Measurements from ENCODE around the gene CKAP2L. TPM values are rescaled to one million over a fixed set of nuclear protein-coding genes. Genes with fewer than 3 reads are reported as not detected.

The CKAP2L gene
- total and polyA plus RNA-seq, 2 experiments from 2014 or later, result 16.2 to 30.2 TPM

DNA sequence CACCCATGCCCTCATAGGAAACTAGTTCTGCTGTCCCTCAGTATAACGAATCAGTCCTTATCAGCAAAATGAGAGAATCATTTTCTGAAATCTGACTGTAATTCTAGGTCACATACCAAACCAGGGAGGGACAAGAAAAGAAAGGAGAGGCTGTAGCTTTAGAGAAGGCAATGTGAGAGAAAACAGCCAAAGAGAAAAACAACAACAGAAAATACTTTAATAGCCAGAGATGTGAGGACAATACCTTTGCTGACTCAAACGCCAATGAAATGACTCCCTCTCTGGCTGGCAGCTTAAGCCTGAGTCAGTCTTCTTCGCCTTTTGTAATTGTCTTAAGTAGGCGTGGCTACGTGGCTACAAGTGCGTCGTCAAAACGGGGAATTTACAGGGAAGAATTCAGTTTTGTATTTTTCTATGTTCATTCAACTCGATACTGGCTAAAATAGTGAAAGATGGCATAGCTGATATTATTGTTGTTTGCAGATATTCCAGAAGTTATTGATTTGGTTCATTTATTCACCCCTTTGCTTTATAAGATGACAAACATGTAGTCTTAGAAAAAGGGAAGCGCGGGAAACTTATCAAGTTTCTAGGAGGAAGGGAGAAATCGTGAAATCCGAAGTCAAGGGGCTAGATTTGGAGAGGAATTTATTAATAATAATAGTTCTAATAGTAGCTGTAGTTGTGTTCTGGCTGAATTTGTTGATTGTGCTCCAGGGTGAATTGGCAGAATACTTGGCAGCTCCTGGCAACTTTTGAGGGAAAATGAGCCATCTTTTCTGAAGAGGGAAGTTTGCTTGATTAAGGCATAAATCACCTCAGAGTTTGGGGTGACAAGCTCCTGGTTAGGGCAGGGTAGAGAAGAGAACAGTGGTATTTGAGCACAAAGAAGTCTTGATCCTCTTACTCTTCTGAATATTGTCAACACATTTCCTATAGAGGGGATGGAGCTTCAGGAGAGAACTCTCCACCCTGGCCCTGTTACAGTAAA is 20.1 kb upstream of the CKAP2L start, which contains the start of gene IL1A:
IL1A (minus strand) TSS at position 295 of the 991 bp plus-strand sequence. CDS start 723 bp downstream, outside the sequence.
- Histone ChIP-seq H3K4me2 (peak within 1 kb of the TSS; percentile 35), H3K79me2 (replicated peaks; ENCODE audit: insufficient read depth) (no peaks in the 10 kb centered on the region), H3K27ac (ENCODE audit: low read depth) (no peak within 1 kb of the TSS), H2AFZ (peak within 1 kb of the TSS; percentile 43), H3K36me3 (ENCODE audit: insufficient read depth) (no peaks in the 10 kb centered on the region), H4K20me1 (replicated peaks; ENCODE audit: insufficient read depth) (no peaks in the 10 kb centered on the region), H3K27me3 (ENCODE audit: insufficient read depth) (no peaks in the 10 kb centered on the region), H3F3A (replicated peaks; ENCODE audit: low read depth) (no peaks in the 10 kb centered on the region), H3K4me1 (ENCODE audit: insufficient read depth) (peaks cover 22% of the 10 kb centered on the region), H3K4me3 (peak within 1 kb of the TSS; percentile 16; the same call in 1 of the 2 replicates), H3K9me2 (ENCODE audit: insufficient read depth) (peaks cover 16% of the 10 kb centered on the region)
- H3K9me3 Mint-ChIP-seq, result no peaks in the 10 kb centered on the region; the same call in 1 of the 3 replicates
- peaks cover 26% of the 10 kb centered on the region for H3K4me1 Mint-ChIP-seq
- TF ChIP-seq EZH2 (IDR thresholded peaks at IDR 0.05; ENCODE audit: low read depth, unreplicated experiment) (no peak), EZH2phosphoT487 (IDR thresholded peaks at IDR 0.05; ENCODE audit: unreplicated experiment) (no peak), ZNF114 (CRISPR knock-in tag; IDR thresholded peaks at IDR 0.05) (no peak), NANOG (IDR thresholded peaks at IDR 0.05; ENCODE audit: borderline replicate concordance) (no peak), CREB1 (CRISPR knock-in tag; IDR thresholded peaks at IDR 0.05; ENCODE audit: low read depth) (no peak), STAT1 (IDR thresholded peaks at IDR 0.05; ENCODE audit: unreplicated experiment) (no peak), POLR2AphosphoS5 (IDR thresholded peaks at IDR 0.05; ENCODE audit: low read depth) (no peak), JUNB (IDR thresholded peaks at IDR 0.05; ENCODE audit: unreplicated experiment) (no peak), ZNF331 (CRISPR knock-in tag; IDR thresholded peaks at IDR 0.05; ENCODE audit: low read depth) (no peak)
- TF ChIP-seq, protein P1, sequence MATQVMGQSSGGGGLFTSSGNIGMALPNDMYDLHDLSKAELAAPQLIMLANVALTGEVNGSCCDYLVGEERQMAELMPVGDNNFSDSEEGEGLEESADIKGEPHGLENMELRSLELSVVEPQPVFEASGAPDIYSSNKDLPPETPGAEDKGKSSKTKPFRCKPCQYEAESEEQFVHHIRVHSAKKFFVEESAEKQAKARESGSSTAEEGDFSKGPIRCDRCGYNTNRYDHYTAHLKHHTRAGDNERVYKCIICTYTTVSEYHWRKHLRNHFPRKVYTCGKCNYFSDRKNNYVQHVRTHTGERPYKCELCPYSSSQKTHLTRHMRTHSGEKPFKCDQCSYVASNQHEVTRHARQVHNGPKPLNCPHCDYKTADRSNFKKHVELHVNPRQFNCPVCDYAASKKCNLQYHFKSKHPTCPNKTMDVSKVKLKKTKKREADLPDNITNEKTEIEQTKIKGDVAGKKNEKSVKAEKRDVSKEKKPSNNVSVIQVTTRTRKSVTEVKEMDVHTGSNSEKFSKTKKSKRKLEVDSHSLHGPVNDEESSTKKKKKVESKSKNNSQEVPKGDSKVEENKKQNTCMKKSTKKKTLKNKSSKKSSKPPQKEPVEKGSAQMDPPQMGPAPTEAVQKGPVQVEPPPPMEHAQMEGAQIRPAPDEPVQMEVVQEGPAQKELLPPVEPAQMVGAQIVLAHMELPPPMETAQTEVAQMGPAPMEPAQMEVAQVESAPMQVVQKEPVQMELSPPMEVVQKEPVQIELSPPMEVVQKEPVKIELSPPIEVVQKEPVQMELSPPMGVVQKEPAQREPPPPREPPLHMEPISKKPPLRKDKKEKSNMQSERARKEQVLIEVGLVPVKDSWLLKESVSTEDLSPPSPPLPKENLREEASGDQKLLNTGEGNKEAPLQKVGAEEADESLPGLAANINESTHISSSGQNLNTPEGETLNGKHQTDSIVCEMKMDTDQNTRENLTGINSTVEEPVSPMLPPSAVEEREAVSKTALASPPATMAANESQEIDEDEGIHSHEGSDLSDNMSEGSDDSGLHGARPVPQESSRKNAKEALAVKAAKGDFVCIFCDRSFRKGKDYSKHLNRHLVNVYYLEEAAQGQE (IDR thresholded peaks at IDR 0.05; ENCODE audit: unreplicated experiment), result no peak
- TF ChIP-seq, protein P2, sequence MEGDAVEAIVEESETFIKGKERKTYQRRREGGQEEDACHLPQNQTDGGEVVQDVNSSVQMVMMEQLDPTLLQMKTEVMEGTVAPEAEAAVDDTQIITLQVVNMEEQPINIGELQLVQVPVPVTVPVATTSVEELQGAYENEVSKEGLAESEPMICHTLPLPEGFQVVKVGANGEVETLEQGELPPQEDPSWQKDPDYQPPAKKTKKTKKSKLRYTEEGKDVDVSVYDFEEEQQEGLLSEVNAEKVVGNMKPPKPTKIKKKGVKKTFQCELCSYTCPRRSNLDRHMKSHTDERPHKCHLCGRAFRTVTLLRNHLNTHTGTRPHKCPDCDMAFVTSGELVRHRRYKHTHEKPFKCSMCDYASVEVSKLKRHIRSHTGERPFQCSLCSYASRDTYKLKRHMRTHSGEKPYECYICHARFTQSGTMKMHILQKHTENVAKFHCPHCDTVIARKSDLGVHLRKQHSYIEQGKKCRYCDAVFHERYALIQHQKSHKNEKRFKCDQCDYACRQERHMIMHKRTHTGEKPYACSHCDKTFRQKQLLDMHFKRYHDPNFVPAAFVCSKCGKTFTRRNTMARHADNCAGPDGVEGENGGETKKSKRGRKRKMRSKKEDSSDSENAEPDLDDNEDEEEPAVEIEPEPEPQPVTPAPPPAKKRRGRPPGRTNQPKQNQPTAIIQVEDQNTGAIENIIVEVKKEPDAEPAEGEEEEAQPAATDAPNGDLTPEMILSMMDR (conservative IDR thresholded peaks at IDR 0.05; ENCODE audit: low read depth in 2 of 2), result no peak
- TF ChIP-seq, protein P3, sequence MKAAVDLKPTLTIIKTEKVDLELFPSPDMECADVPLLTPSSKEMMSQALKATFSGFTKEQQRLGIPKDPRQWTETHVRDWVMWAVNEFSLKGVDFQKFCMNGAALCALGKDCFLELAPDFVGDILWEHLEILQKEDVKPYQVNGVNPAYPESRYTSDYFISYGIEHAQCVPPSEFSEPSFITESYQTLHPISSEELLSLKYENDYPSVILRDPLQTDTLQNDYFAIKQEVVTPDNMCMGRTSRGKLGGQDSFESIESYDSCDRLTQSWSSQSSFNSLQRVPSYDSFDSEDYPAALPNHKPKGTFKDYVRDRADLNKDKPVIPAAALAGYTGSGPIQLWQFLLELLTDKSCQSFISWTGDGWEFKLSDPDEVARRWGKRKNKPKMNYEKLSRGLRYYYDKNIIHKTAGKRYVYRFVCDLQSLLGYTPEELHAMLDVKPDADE (IDR thresholded peaks at IDR 0.05), result no peak
- TF ChIP-seq, protein P4, sequence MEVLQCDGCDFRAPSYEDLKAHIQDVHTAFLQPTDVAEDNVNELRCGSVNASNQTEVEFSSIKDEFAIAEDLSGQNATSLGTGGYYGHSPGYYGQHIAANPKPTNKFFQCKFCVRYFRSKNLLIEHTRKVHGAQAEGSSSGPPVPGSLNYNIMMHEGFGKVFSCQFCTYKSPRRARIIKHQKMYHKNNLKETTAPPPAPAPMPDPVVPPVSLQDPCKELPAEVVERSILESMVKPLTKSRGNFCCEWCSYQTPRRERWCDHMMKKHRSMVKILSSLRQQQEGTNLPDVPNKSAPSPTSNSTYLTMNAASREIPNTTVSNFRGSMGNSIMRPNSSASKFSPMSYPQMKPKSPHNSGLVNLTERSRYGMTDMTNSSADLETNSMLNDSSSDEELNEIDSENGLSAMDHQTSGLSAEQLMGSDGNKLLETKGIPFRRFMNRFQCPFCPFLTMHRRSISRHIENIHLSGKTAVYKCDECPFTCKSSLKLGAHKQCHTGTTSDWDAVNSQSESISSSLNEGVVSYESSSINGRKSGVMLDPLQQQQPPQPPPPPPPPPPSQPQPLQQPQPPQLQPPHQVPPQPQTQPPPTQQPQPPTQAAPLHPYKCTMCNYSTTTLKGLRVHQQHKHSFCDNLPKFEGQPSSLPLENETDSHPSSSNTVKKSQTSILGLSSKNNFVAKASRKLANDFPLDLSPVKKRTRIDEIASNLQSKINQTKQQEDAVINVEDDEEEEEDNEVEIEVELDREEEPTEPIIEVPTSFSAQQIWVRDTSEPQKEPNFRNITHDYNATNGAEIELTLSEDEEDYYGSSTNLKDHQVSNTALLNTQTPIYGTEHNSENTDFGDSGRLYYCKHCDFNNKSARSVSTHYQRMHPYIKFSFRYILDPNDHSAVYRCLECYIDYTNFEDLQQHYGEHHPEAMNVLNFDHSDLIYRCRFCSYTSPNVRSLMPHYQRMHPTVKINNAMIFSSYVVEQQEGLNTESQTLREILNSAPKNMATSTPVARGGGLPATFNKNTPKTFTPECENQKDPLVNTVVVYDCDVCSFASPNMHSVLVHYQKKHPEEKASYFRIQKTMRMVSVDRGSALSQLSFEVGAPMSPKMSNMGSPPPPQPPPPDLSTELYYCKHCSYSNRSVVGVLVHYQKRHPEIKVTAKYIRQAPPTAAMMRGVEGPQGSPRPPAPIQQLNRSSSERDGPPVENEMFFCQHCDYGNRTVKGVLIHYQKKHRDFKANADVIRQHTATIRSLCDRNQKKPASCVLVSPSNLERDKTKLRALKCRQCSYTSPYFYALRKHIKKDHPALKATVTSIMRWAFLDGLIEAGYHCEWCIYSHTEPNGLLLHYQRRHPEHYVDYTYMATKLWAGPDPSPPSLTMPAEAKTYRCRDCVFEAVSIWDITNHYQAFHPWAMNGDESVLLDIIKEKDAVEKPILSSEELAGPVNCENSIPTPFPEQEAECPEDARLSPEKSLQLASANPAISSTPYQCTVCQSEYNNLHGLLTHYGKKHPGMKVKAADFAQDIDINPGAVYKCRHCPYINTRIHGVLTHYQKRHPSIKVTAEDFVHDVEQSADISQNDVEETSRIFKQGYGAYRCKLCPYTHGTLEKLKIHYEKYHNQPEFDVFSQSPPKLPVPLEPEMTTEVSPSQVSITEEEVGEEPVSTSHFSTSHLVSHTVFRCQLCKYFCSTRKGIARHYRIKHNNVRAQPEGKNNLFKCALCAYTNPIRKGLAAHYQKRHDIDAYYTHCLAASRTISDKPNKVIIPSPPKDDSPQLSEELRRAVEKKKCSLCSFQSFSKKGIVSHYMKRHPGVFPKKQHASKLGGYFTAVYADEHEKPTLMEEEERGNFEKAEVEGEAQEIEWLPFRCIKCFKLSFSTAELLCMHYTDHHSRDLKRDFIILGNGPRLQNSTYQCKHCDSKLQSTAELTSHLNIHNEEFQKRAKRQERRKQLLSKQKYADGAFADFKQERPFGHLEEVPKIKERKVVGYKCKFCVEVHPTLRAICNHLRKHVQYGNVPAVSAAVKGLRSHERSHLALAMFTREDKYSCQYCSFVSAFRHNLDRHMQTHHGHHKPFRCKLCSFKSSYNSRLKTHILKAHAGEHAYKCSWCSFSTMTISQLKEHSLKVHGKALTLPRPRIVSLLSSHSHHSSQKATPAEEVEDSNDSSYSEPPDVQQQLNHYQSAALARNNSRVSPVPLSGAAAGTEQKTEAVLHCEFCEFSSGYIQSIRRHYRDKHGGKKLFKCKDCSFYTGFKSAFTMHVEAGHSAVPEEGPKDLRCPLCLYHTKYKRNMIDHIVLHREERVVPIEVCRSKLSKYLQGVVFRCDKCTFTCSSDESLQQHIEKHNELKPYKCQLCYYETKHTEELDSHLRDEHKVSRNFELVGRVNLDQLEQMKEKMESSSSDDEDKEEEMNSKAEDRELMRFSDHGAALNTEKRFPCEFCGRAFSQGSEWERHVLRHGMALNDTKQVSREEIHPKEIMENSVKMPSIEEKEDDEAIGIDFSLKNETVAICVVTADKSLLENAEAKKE (CRISPR knock-in tag; IDR thresholded peaks at IDR 0.05), result no peak
- H3K36me3 Mint-ChIP-seq (ENCODE audit: low read depth), result no peaks in the 10 kb centered on the region
- H3K27me3 Mint-ChIP-seq (ENCODE audit: insufficient read depth, low read depth, poor library complexity), result peaks cover 6% of the 10 kb centered on the region
- peak within 1 kb of the TSS; percentile 22 for H3K4me3 Mint-ChIP-seq
- no peak within 1 kb of the TSS; the same call in 1 of the 2 replicates for H3K27ac Mint-ChIP-seq
- peak; percentile 98 for ATAC-seq
- DNase-seq (ENCODE audit: low spot score), result peak; percentile 87

All from GM23338 (cell line).